Lower leg skin (tissue), 4 donors: ENCODE measurements around the gene NFILZ. TPM values are rescaled to one million over a fixed set of nuclear protein-coding genes. Genes with fewer than 3 reads are reported as not detected.

ENCODE experiments used
- DNase-seq, 2 donors: peaks; one replicate each; pipeline ENCODE4 v3.0.0-alpha.2; 2019; ENCODE audit warnings: low spot score in 2 of 2
- H3K4me3 ChIP-seq: fragments of 200-600 bp; sonication (generic); 2 replicates; pipeline ENCODE4 v1.5.1; 2017; ENCODE audit warnings: mild to moderate bottlenecking, low read depth; ENCODE audit not compliant: poor library complexity, severe bottlenecking
- CTCF ChIP-seq, 3 donors: fragments of 450-650 bp; IDR thresholded peaks; one replicate each; pipeline ENCODE4 v1.5.1; 2016; ENCODE audit warnings: antibody characterized with exemption in 3 of 3, mild to moderate bottlenecking in 3 of 3, moderate library complexity in 2 of 3
- POLR2A ChIP-seq, 2 donors: fragments of 450-650 bp; IDR thresholded peaks; one replicate each; pipeline ENCODE4 v1.6.1; 2016 to 2017; ENCODE audit warnings: antibody characterized with exemption in 2 of 2, mild to moderate bottlenecking in 1 of 2, moderate library complexity in 1 of 2
- WGBS, 2 donors: methylation state at CpG; one replicate each; pipeline ENCODE4 v1.1.5; 2018; 5-methylcytosine and 5-hydroxymethylcytosine counted together
- intact Hi-C: fragments of 100-400 bp; cut with DNase I; formaldehyde crosslinking; loops from one replicate; pipeline ENCODE4 v1.15.0; 2023; ENCODE audit warnings: low total_unique reads
- total RNA-seq, 4 donors: library from RNA; depleted of rRNA; stranded (reverse); fragments of >200 nt; gene quantifications; one replicate each; pipeline ENCODE4 v1.1.0, GENCODE V29; 2016

The NFILZ gene
- total RNA-seq, 4 donors from 2014 or later = not detected

DNA sequence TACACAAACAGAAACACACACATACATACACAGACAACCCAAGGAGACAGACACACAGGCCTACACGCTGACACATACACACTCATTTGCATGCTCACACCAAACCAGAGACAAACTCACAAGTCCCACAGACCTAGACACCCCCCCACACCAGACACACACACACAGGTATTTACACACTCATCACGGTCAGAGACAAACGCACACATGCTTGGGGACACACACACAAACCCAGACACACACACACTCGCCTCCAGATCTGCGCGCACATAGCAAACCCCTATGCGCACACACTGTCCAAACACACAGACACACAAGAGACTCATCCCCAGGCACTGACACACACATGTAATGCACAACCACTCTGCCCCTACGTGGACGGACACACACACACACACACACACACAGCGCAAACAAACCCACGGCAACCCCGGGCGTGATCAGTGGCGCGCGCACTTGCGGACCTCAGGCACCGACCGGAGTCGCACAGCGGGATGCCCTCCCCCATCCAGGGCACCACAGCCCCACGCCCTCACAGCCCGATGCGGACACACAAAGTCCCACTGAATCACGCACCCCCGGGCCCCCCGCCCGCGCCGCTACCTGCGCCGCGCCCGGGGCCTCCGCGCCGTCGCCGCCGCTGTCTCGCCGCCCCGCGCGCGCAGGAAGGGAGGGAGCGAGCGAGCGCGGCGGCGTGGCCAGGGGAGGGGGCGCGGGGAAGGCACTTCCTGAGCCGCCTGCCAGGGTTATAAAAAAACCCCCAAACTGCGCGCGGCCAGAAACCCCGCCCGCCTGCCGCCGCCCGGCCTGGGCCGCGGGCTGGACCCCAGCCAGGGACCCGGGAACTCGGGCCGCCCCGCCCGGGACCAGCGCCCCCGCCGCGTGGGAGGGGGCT is 20.1 kb upstream of the NFILZ start, which contains the start of gene ADAMTS10:
Gene ADAMTS10, minus strand, starts transcription at position 675 of the 895 bp plus-strand sequence. CDS start 5,005 bp downstream, outside the sequence.
- WGBS, 2 donors = 0 to 1% methylated on average over 16 to 22 of the region's 74 CpGs
- intact Hi-C loops = no loop called here
- TF ChIP-seq POLR2A (IDR thresholded peaks at IDR 0.05) (no peak), CTCF (IDR thresholded peaks at IDR 0.05) (no peak)
- peak within 1 kb of the TSS; percentile 48 for H3K4me3 ChIP-seq
- peak in 1 of 2 donors; percentile 89 for DNase-seq

- no peak for DNase-seq
- peak overlapping the region; percentile 48 for H3K4me3 ChIP-seq
- intact Hi-C loops = no loop called here
- 0 to 3% methylated on average over 1 to 7 of the region's 9 CpGs for WGBS, 2 donors
- no peak for TF ChIP-seq CTCF (IDR thresholded peaks at IDR 0.05)
- no peak for TF ChIP-seq POLR2A (IDR thresholded peaks at IDR 0.05)
Observed at GRCh38 chr19:8610936-8611300, 19.5 kb upstream of the NFILZ start.

- no peak for TF ChIP-seq CTCF (IDR thresholded peaks at IDR 0.05)
- no peak for TF ChIP-seq POLR2A (IDR thresholded peaks at IDR 0.05)
- H3K4me3 ChIP-seq = no peak overlapping the region
- DNase-seq = peak in 1 of 2 donors; percentile 46
- intact Hi-C loops = no loop called here
- WGBS, 2 donors = 18 to 24% methylated on average over 17 to 18 of the region's 18 CpGs
Observed at GRCh38 chr19:8611391-8611876, 19.0 kb upstream of the NFILZ start.

DNA sequence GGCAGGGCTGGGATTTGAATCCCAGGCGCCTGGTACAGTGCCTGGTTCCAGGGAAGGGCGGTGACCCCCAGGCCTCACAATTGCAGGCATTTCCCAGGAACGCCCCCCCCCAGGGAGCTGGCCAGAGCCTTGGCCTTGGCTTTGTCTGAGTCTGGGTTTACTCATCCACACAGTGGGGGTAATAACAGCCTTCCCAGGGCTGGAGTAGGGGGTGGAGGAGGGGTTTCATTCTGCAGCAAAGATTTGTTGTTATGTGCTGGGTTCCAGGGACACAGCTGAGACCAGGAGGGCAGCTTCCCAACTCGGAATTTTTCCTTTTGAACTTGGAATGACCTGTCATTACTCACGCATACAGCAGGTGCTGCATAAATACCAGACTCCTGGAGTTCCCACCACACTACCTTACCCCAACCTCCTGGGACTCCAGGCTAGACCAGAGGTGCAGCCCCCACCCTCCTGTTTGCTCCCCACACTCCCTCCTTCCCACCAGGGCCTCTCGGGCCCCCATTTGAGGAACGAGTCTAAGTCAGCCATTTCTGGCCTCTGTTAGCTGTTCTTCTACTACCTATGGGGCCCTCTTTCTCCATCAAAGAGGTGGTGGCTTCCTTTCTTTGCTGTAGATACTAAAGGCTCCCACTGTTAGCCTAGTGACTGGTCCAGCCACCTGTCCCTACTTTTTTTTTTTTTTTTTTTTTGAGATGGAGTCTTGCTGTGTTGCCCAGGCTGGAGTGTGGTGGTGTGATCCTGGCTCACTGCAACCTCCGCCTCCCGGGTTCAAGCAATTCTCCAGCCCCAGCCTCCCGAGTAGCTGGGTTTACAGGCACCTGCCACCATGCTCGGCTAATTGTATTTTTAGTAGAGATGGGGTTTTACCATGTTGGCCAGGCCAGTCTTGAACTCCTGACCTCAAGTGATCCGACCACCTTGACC is 18.3 kb upstream of the NFILZ start:
- DNase-seq = peak; percentile 73 to 95
- intact Hi-C loops = no loop called here
- H3K4me3 ChIP-seq = no peak overlapping the region
- TF ChIP-seq POLR2A (IDR thresholded peaks at IDR 0.05) (no peak), CTCF (IDR thresholded peaks at IDR 0.05) (no peak)
- 27 to 44% methylated on average over 8 to 12 of the region's 12 CpGs for WGBS, 2 donors

DNA sequence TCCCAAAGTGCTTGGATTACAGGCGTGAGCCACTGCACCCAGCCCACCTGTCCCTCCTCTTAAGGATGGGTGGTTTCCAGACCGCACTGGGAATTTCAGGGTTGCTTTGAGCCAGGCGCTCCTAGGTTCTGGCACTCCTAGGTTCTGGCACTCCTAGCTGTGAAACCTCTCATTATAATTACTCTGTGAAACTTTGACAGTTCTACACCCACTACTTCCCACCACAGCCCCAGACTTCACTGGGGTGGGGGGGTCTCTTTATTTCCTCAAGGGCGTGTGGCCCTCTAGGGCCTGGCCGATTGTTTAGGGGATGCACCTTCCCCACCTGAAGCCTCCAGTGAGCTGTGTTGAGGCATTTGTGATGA is 17.6 kb upstream of the NFILZ start:
- no peak overlapping the region for H3K4me3 ChIP-seq
- DNase-seq = no peak
- intact Hi-C loops = no loop called here
- WGBS, 2 donors = 32 to 38% methylated on average over 5 of the region's 5 CpGs
- TF ChIP-seq POLR2A (IDR thresholded peaks at IDR 0.05) (no peak), CTCF (IDR thresholded peaks at IDR 0.05) (no peak)
